GM12801 (cell line): Measurements from ENCODE around the gene NPR1.

ENCODE experiments used
- CTCF ChIP-seq: IDR thresholded peaks from one replicate; pipeline ENCODE4 v1.5.1; 2011; ENCODE audit warnings: control low read depth; ENCODE audit not compliant: insufficient read length; ENCODE audit errors: extremely low read depth

Gene NPR1

DNA sequence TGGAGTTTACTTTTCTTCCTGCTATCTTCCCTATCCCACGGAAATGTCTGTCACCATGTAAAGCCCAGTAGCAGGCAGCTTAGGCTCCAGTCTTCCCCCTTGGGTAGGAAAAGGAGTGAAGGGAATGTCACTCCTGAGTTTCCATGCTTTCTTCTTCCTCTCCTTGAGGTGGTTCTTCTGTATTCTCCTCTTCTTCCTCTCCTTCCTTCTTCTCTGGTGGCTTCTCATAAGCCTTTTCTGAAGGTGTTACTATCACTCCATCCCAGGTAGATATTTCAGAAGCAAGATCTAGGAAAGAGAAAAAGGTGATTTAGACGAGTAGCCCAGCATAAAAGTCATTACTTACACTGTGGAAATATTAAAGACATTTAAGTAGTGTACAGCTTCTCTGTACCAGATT is 16.2 kb upstream of the NPR1 start:
- no peak for TF ChIP-seq CTCF

- no peak for TF ChIP-seq CTCF
Observed at GRCh38 chr1:153663211-153663610, 15.3 kb upstream of the NPR1 start.

- no peak for TF ChIP-seq CTCF
Observed at GRCh38 chr1:153667439-153667838, 11.0 kb upstream of the NPR1 start.

DNA sequence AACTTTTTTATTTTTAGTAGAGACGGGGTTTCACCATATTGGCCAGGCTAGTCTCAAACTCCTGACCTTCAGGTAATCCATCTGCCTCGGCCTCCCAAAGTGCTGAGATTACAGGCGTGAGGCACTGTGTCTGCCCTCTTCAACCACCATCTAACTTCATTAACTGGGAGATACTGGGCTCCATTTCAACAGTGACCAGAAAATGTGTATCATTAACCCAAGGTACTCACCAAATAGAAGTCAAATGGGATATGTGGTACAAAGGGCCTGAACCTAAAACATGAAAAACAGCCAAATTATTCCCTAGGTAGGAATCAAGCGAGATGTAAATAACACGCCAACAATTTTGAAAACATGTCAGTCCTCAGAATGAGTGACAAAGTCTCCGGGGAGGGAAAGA is 8.9 kb upstream of the NPR1 start:
- TF ChIP-seq CTCF, result no peak

DNA sequence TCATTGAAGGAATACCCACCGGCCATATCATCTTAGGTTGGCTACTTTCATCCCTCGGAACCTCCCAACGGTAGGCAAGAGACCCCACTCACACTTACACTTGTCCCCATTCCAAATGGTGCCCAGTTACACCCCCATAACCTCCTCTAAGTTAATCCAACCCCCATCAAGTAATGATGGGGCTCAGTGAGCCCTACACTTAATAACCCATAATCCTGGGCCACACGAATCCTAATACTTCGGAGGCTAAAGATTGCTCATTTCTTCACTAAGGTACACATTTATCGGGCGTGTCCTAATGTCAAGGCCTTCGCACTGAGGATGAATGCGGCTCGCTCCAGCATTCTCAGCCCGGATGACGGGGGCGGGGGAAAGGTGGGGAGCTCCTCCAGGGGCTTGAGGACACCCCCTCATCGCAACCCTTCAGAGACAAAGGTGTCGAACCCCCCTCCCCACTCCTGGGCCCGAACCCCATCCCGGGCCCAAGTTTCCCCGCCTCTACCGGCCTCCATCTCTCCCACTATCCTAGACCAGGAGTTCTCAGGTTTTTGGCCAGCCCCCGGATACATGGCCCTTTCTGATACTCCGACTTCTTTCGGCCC is 8.1 kb upstream of the NPR1 start:
- no peak for TF ChIP-seq CTCF

GRCh38 chr1:153670859-153671627 is 7.4 kb upstream of the NPR1 start, which contains the start of gene ILF2:
Gene ILF2 (minus strand): TSS chr1:153670993. CDS start chr1:153670922, 71 bp downstream.
- TF ChIP-seq CTCF, result no peak

GRCh38 chr1:153673511-153673910 is 5.0 kb upstream of the NPR1 start:
- no peak for TF ChIP-seq CTCF
